Cardiac muscle cell (in vitro differentiated cells and primary cell): Measurements from ENCODE around the gene NCBP3. TPM values are rescaled to one million over a fixed set of nuclear protein-coding genes. Genes with fewer than 3 reads are reported as not detected.
A peak's percentile ranks its signal among the peaks of the same experiment; 100 is the strongest.

Experiments used
- DNase-seq, 2 donors: peaks; one replicate each; pipeline versions ENCODE4 v3.0.0 to v3.0.0-alpha.2; 2010 to 2017; ENCODE audit warnings: low read depth in 1 of 2, low spot score in 1 of 2
- H3K27ac ChIP-seq: fragments of 200-600 bp; sonication (generic); 2 replicates; pipeline ENCODE4 v1.5.1; 2016
- H3K27me3 ChIP-seq: fragments of 200-600 bp; sonication (generic); 2 replicates; pipeline ENCODE4 v1.6.0; 2016; ENCODE audit warnings: control low read depth
- H3K36me3 ChIP-seq: fragments of 200-600 bp; sonication (generic); 2 replicates; pipeline ENCODE4 v1.5.1; 2016; ENCODE audit warnings: control low read depth
- H3K4me1 ChIP-seq: fragments of 200-600 bp; sonication (generic); 2 replicates; pipeline ENCODE4 v1.8.1; 2017; ENCODE audit warnings: low read depth, mild to moderate bottlenecking, mixed run types
- H3K4me3 ChIP-seq: fragments of 200-600 bp; sonication (generic); 2 replicates; pipeline ENCODE4 v1.5.1; 2016; ENCODE audit warnings: mild to moderate bottlenecking
- H3K9me3 ChIP-seq: fragments of 200-600 bp; sonication (generic); 2 replicates; pipeline ENCODE4 v1.5.1; 2017; ENCODE audit warnings: low read depth, mild to moderate bottlenecking, control low read depth
- CTCF ChIP-seq: IDR thresholded peaks from 2 replicates; pipeline ENCODE4 v1.5.1; 2012; ENCODE audit warnings: low read depth, mild to moderate bottlenecking, low read length
- polyA plus RNA-seq: library from polyadenylated mRNA; unstranded; fragments of >200 nt; fragmentation: Nextera tagmentation; extraction: Ambion mirVana; gene quantifications from 2 replicates; pipeline ENCODE4 v1.2.1, GENCODE V29; 2016
- total RNA-seq: library from RNA; depleted of rRNA; stranded (reverse); fragments of >200 nt; gene quantifications from 2 replicates; pipeline ENCODE4 v1.2.3, GENCODE V29; 2016

The NCBP3 gene
- total and polyA plus RNA-seq, 2 experiments from 2014 or later: 27.0 to 32.2 TPM

- Histone ChIP-seq H3K27me3 (no peaks in the 10 kb centered on the region), H3K9me3 (no peaks in the 10 kb centered on the region)
- TF ChIP-seq CTCF: no peak
Measured at GRCh38 chr17:3808701-3809100, 37.3 kb downstream of the NCBP3 start.

GRCh38 chr17:3805581-3805980 lies 40.5 kb downstream of the NCBP3 start:
- DNase-seq: no peak
- Histone ChIP-seq H3K9me3 (no peaks in the 10 kb centered on the region), H3K27ac (no peak overlapping the region), H3K4me1 (no peaks in the 10 kb centered on the region), H3K27me3 (no peaks in the 10 kb centered on the region), H3K36me3 (peaks cover 10% of the 10 kb centered on the region), H3K4me3 (no peak overlapping the region)
- no peak for TF ChIP-seq CTCF

More at GRCh38 chr17:3808701-3809100, 37.3 kb downstream of the NCBP3 start:
- Histone ChIP-seq H3K27ac (no peak overlapping the region), H3K36me3 (peaks cover 36% of the 10 kb centered on the region), H3K4me3 (no peak overlapping the region), H3K4me1 (no peaks in the 10 kb centered on the region)
- DNase-seq: no peak

GRCh38 chr17:3804503-3804931 lies 41.5 kb downstream of the NCBP3 start:
- H3K36me3 ChIP-seq: peaks cover 7% of the 10 kb centered on the region

GRCh38 chr17:3803308-3803640 lies 42.8 kb downstream of the NCBP3 start:
- no peak overlapping the region for H3K4me3 ChIP-seq
- no peaks in the 10 kb centered on the region for H3K9me3 ChIP-seq
- no peaks in the 10 kb centered on the region for H3K4me1 ChIP-seq
- no peaks in the 10 kb centered on the region for H3K27me3 ChIP-seq
- H3K27ac ChIP-seq: peak overlapping the region; percentile 55
- DNase-seq: no peak
- TF ChIP-seq CTCF: no peak
- peaks cover 3% of the 10 kb centered on the region for H3K36me3 ChIP-seq

More at GRCh38 chr17:3804503-3804931, 41.5 kb downstream of the NCBP3 start:
- Histone ChIP-seq H3K4me1 (no peaks in the 10 kb centered on the region), H3K9me3 (no peaks in the 10 kb centered on the region), H3K27me3 (no peaks in the 10 kb centered on the region), H3K27ac (no peak overlapping the region), H3K4me3 (no peak overlapping the region)
- DNase-seq: peak in 1 of 2 donors; percentile 35
- TF ChIP-seq CTCF: no peak

- peak in 1 of 2 donors; percentile 85 for DNase-seq
- Histone ChIP-seq H3K36me3 (peaks cover 3% of the 10 kb centered on the region), H3K27me3 (no peaks in the 10 kb centered on the region), H3K9me3 (no peaks in the 10 kb centered on the region), H3K4me3 (no peak overlapping the region), H3K27ac (peak overlapping the region; percentile 55), H3K4me1 (no peaks in the 10 kb centered on the region)
- no peak for TF ChIP-seq CTCF
Measured at GRCh38 chr17:3802461-3803307, 43.4 kb downstream of the NCBP3 start.
